Prostate gland (tissue), 2 donors: ENCODE data around the gene RPUSD4. TPM values are rescaled to one million over a fixed set of nuclear protein-coding genes. Genes with fewer than 3 reads are reported as not detected.

Experiments
- DNase-seq: peaks from one replicate; pipeline ENCODE4 v3.0.0-alpha.2; 2019; ENCODE audit warnings: low spot score
- H3K27ac ChIP-seq, 2 donors: fragments of 200-600 bp; sonication (generic); 2 replicates each; pipeline ENCODE4 v1.5.1; 2017 to 2019
- H3K27me3 ChIP-seq: fragments of 200-600 bp; sonication (generic); replicated peaks from 2 replicates; pipeline ENCODE4 v1.5.1; 2019; ENCODE audit not compliant: insufficient read depth
- H3K36me3 ChIP-seq, 2 donors: fragments of 200-600 bp; sonication (generic); 1 replicate in 1 of 2; 2 replicates in 1 of 2; pipeline versions ENCODE4 v1.5.1 to v1.8.1; 2017 to 2019
- H3K4me1 ChIP-seq: fragments of 200-600 bp; sonication (generic); replicated peaks from 2 replicates; pipeline ENCODE4 v1.5.1; 2019
- H3K4me3 ChIP-seq, 2 donors: fragments of 200-600 bp; sonication (generic); 2 replicates each; pipeline ENCODE4 v1.5.1; 2017 to 2019
- H3K9me3 ChIP-seq: fragments of 200-600 bp; sonication (generic); 2 replicates; pipeline ENCODE4 v1.5.1; 2017
- POLR2A ChIP-seq: fragments of 450-650 bp; IDR thresholded peaks from one replicate; pipeline ENCODE4 v1.6.1; 2016; ENCODE audit warnings: antibody characterized with exemption, mild to moderate bottlenecking
- POLR2AphosphoS5 ChIP-seq: sonication (generic); formaldehyde crosslinking; IDR thresholded peaks from one replicate; pipeline ENCODE4 v1.6.1; 2017; ENCODE audit warnings: antibody characterized with exemption
- WGBS: methylation state at CpG from one replicate; pipeline ENCODE4 v1.1.5; 2018; 5-methylcytosine and 5-hydroxymethylcytosine counted together
- intact Hi-C: fragments of 100-400 bp; cut with DNase I; formaldehyde crosslinking; loops from one replicate; pipeline ENCODE4 v1.14.2; 2022
- total RNA-seq, 2 donors: library from RNA; depleted of rRNA; stranded (reverse); fragments of >200 nt; gene quantifications; one replicate each; pipeline ENCODE4 v1.1.0, GENCODE V29; 2016
- TF ChIP-seq, protein P1 (sequence below), 4 experiments: fragments of 200-600 bp in 2 of 4; fragments of 450-650 bp in 2 of 4; sonication (generic) in 2 of 4; IDR thresholded peaks; 1 replicate in 3 of 4; 2 replicates in 1 of 4; pipeline ENCODE4 v1.5.1; 2016 to 2019; ENCODE audit warnings: antibody characterized with exemption in 4 of 4, mild to moderate bottlenecking in 2 of 4, moderate library complexity in 2 of 4

The RPUSD4 gene
- total RNA-seq, 2 donors from 2014 or later, result 13.0 to 29.7 TPM

DNA sequence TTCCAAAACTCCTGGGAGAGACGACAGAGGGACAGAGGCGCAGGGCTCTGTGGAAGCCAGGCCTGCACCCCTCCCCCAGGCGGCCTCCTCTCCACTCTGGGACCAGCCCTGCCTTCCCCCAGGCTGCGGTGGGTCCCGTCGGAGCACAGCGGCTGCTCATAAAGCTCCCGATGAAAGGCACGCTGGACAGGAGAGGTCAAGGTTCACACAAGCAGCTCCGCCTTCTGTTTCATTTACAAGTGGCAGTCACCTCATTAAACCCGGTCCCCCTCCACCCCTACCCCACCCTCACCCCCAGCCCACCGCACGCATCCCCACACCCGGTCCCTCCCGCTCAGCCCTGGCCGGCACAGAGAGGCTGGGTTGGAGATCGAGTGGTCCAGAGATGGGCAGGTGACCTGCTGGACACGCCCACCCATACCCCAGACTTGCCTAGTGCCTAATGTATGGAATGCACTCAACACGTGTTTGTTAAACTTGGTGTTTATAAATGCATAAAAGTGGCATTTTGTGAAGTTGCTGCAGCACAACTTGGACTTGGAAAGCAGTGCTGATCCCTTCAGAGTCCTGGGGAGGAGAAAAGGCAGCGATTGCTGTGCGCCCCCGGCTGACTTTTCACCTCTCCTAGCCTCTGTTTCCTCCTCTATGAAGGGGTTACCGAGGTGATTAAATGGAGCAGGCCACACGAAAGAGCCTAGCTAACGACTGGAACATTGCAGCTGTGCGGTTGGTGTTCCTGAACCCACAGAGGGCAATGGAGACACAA lies 26.0 kb downstream of the RPUSD4 start:
- intact Hi-C loops, result no loop called here
- no peak overlapping the region for H3K4me3 ChIP-seq
- no peaks in the 10 kb centered on the region for H3K27me3 ChIP-seq
- H3K36me3 ChIP-seq, result no peaks in the 10 kb centered on the region
- H3K27ac ChIP-seq, result no peak overlapping the region
- DNase-seq, result no peak
- no peaks in the 10 kb centered on the region for H3K4me1 ChIP-seq
- H3K9me3 ChIP-seq, result no peaks in the 10 kb centered on the region
- TF ChIP-seq, protein P1, sequence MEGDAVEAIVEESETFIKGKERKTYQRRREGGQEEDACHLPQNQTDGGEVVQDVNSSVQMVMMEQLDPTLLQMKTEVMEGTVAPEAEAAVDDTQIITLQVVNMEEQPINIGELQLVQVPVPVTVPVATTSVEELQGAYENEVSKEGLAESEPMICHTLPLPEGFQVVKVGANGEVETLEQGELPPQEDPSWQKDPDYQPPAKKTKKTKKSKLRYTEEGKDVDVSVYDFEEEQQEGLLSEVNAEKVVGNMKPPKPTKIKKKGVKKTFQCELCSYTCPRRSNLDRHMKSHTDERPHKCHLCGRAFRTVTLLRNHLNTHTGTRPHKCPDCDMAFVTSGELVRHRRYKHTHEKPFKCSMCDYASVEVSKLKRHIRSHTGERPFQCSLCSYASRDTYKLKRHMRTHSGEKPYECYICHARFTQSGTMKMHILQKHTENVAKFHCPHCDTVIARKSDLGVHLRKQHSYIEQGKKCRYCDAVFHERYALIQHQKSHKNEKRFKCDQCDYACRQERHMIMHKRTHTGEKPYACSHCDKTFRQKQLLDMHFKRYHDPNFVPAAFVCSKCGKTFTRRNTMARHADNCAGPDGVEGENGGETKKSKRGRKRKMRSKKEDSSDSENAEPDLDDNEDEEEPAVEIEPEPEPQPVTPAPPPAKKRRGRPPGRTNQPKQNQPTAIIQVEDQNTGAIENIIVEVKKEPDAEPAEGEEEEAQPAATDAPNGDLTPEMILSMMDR (IDR thresholded peaks at IDR 0.05), result no peak
- no peak for TF ChIP-seq POLR2A
- TF ChIP-seq POLR2AphosphoS5, result no peak
- WGBS, result 73% methylated on average over 26 of the region's 26 CpGs

DNA sequence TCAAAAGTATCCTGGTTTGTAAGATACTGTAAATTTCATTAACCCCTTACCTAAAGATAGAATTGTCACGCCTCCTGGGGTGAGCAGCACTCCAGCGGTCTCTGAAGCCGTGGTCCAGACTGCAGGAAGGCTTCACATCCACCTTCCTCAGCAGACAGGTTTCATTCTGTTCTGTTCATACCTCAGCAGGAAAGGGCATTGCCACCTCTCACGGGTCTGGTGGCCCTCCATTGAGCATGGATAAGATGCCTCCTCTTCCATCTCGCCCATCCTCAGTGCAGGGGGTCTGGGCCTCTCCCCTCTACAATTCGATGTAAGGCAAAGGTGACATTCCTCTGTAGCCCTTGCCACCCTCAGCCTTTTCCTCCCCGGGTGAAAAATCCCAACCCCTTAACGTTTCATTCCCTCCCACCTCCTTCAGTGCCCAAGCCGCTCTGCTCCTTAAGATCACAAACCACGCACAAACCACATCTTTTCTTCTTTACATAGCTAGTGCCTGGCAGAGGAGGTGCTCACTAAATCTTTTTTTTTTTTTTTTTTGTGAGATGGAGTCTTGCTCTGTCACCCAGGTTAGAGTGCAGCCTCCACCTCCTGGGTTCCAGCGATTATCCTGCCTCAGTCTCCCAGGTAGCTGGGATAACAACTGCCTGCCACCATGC lies 28.5 kb downstream of the RPUSD4 start:
- Histone ChIP-seq H3K36me3 (no peaks in the 10 kb centered on the region), H3K4me1 (no peaks in the 10 kb centered on the region), H3K4me3 (no peak overlapping the region), H3K27ac (no peak overlapping the region), H3K9me3 (no peaks in the 10 kb centered on the region), H3K27me3 (no peaks in the 10 kb centered on the region)
- DNase-seq, result no peak
- intact Hi-C loops, result no loop called here
- 84% methylated on average over 11 of the region's 11 CpGs for WGBS
- TF ChIP-seq, protein P1 (IDR thresholded peaks at IDR 0.05), result no peak
- TF ChIP-seq POLR2A, result no peak
- no peak for TF ChIP-seq POLR2AphosphoS5

DNA sequence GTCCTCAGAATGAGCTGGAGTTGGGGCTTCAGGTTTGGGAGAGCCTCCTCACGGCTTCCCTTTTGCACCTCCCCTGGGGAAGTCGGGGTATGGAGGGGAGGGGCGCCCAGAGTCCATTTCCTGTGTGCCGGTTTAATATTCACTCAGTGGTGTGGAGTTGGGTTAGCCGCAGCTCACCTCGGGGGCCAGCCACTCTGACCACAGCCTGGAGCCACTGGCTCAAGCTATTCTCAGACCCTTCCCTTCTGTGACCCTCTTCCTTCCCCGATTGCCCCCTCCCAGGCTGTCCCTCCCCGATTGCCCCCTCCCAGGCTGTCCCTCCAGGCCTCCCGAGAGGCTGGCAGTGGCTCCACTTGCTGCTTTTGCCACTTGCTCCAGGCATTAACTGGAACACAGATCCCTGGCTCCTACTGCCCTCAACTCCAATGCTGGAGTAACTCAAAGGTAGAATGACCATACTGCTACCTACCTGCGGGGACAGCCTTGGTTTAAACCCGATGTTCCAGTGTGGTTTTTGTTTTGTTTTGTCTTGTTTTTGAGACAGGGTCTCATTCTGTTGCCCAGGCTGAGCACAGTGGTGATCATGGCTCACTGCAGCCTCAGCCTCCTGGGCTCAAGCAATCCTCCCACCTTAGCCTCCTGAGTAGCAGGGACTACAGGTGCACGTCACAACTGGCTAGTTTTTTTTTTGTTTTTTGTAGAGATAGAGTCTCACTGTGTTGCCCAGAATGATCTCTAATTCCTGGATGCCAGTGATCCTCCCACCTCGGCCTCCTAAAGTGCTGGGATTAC lies 29.3 kb downstream of the RPUSD4 start:
- no peak overlapping the region for H3K27ac ChIP-seq

DNA sequence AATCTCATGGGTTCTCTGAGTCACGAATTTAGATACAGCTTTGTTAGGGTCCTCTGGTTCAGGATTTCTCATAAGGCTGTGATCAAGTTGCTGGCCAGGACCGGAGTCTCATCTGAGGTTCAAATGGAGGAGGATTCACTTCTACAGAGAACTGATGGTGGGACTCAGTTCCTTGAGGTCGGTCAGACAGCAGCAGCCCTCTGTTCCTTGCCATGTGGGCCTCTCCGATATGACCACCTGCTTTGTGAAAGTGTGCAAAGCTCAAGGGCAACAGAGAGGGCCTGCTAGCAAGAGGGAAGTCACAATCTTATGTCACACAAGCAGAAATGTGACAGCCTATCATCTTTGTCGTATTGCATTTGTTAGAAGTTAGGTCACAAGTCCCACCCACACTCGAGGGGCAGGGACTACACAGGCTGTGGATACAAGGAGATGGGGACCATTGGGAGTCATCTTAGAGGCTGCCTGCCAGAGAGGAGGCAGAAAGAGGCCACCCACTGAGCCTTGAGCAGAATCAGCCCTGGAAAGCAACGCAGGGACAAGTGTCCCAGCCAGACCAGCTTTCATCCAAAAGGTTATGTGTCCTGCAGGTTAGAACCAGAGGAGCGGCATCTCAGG lies 34.5 kb downstream of the RPUSD4 start:
- no peaks in the 10 kb centered on the region for H3K36me3 ChIP-seq
- WGBS, result 86% methylated on average over 8 of the region's 8 CpGs
- H3K4me1 ChIP-seq, result no peaks in the 10 kb centered on the region
- no peak overlapping the region for H3K27ac ChIP-seq
- TF ChIP-seq POLR2A (no peak), POLR2AphosphoS5 (no peak)
- TF ChIP-seq, protein P1 (IDR thresholded peaks at IDR 0.05), result no peak
- H3K4me3 ChIP-seq, result no peak overlapping the region
- H3K9me3 ChIP-seq, result no peaks in the 10 kb centered on the region
- intact Hi-C loops, result no loop called here
- no peak for DNase-seq
- no peaks in the 10 kb centered on the region for H3K27me3 ChIP-seq

More for the DNA sequence above, 29.3 kb downstream of the RPUSD4 start:
- intact Hi-C loops, result no loop called here
- H3K27me3 ChIP-seq, result no peaks in the 10 kb centered on the region
- WGBS, result 76% methylated on average over 13 of the region's 13 CpGs
- no peaks in the 10 kb centered on the region for H3K4me1 ChIP-seq
- H3K9me3 ChIP-seq, result no peaks in the 10 kb centered on the region
- no peak for TF ChIP-seq POLR2A
- TF ChIP-seq, protein P1 (IDR thresholded peaks at IDR 0.05), result no peak
- no peak for TF ChIP-seq POLR2AphosphoS5
- DNase-seq, result no peak
- no peaks in the 10 kb centered on the region for H3K36me3 ChIP-seq
- no peak overlapping the region for H3K4me3 ChIP-seq
